ENCODE results near the gene SORCS2. TPM values are rescaled to one million over a fixed set of nuclear protein-coding genes. Genes with fewer than 3 reads are reported as not detected.

SORCS2 gene
- total RNA-seq, 1 experiment from 2014 or later = 0.15 TPM

- ChIA-PET CTCF (no interaction called here), POLR2A (no interaction called here)
- ATAC-seq (no peak), DNase-seq (ENCODE audit: low read depth, low spot score) (no peak)
- Histone ChIP-seq H3K9me3 (ENCODE audit: control insufficient read depth, insufficient read depth, low read depth, low read length) (no peaks in the 10 kb centered on the region), H3K27me3 (ENCODE audit: control insufficient read depth, insufficient read depth, low read length) (no peaks in the 10 kb centered on the region), H3K27ac (ENCODE audit: low read length) (no peak overlapping the region), H3K4me3 (ENCODE audit: low read depth in 2 of 2, low read length in 2 of 2) (no peak overlapping the region), H3K36me3 (ENCODE audit: control insufficient read depth, insufficient read depth, low read length) (no peaks in the 10 kb centered on the region), H3K4me1 (ENCODE audit: control insufficient read depth, insufficient read depth, low read length) (no peaks in the 10 kb centered on the region)
- in situ Hi-C loops (cut with HindIII; ENCODE audit: low pct_unique_long_range_greater_than_20kb, low sequenced_read_pairs) = no loop called here
- no TSS peak for BruUV-seq (replicated peaks)
- TF ChIP-seq SIN3A (IDR thresholded peaks at IDR 0.05; ENCODE audit: borderline replicate concordance, insufficient read depth, low read depth, low read length) (no peak), TCF7L2 (IDR thresholded peaks at IDR 0.05; ENCODE audit: low read depth, low read length) (no peak), POLR2AphosphoS5 (IDR thresholded peaks at IDR 0.05; ENCODE audit: low read depth, low read length) (no peak)
- TF ChIP-seq, protein P1, sequence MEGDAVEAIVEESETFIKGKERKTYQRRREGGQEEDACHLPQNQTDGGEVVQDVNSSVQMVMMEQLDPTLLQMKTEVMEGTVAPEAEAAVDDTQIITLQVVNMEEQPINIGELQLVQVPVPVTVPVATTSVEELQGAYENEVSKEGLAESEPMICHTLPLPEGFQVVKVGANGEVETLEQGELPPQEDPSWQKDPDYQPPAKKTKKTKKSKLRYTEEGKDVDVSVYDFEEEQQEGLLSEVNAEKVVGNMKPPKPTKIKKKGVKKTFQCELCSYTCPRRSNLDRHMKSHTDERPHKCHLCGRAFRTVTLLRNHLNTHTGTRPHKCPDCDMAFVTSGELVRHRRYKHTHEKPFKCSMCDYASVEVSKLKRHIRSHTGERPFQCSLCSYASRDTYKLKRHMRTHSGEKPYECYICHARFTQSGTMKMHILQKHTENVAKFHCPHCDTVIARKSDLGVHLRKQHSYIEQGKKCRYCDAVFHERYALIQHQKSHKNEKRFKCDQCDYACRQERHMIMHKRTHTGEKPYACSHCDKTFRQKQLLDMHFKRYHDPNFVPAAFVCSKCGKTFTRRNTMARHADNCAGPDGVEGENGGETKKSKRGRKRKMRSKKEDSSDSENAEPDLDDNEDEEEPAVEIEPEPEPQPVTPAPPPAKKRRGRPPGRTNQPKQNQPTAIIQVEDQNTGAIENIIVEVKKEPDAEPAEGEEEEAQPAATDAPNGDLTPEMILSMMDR (IDR thresholded peaks at IDR 0.05) = no peak
- TF ChIP-seq, protein P2, sequence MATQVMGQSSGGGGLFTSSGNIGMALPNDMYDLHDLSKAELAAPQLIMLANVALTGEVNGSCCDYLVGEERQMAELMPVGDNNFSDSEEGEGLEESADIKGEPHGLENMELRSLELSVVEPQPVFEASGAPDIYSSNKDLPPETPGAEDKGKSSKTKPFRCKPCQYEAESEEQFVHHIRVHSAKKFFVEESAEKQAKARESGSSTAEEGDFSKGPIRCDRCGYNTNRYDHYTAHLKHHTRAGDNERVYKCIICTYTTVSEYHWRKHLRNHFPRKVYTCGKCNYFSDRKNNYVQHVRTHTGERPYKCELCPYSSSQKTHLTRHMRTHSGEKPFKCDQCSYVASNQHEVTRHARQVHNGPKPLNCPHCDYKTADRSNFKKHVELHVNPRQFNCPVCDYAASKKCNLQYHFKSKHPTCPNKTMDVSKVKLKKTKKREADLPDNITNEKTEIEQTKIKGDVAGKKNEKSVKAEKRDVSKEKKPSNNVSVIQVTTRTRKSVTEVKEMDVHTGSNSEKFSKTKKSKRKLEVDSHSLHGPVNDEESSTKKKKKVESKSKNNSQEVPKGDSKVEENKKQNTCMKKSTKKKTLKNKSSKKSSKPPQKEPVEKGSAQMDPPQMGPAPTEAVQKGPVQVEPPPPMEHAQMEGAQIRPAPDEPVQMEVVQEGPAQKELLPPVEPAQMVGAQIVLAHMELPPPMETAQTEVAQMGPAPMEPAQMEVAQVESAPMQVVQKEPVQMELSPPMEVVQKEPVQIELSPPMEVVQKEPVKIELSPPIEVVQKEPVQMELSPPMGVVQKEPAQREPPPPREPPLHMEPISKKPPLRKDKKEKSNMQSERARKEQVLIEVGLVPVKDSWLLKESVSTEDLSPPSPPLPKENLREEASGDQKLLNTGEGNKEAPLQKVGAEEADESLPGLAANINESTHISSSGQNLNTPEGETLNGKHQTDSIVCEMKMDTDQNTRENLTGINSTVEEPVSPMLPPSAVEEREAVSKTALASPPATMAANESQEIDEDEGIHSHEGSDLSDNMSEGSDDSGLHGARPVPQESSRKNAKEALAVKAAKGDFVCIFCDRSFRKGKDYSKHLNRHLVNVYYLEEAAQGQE (IDR thresholded peaks at IDR 0.05; ENCODE audit: insufficient read depth in 1 of 2, low read depth in 2 of 2, low read length in 1 of 2) = no peak
- intact Hi-C loops (cut with micrococcal nuclease; ENCODE audit: unreplicated experiment) = no loop called here
Observed at GRCh38 chr4:7255996-7256395, 63.7 kb downstream of the SORCS2 start.

DNA sequence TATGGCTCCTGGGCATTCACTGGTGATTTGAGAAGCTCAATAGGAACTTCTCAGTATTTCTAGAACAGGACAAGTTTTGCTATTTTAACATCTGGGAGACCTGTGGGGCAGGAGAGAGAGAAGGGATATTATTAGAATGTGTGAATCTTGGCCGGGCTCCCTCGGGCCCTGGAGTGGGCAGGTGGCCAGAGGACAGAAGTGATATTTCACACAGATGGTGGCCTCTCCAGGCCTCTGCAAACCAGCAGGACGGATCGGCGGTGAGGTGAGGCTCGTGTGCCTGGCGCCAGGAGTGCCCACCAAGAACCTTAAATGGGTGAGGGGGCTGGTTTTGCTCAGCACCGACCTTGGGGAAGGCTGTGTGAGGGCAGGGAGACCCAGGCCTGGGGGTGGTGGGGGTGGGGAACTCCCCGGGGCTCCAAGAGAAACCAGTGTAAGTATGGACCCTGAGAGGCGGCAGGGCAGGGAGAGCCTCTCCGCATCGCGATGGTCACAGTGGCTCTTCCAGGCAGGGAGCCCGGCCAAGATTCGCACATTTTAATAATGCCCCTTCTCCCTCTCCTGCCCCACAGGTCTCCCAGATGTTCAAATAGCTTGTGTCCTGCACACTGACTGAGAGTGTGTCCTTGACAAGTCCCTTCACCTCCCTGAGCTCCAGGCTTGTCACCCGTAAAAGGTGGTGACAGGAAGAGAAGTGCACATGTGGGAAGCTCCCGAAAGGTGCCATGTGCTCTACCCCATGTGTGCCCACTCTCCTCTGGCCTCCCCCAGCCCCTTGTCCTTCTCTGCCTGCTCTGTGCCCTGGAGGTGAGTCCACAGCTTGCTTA lies 64.9 kb downstream of the SORCS2 start:
- BruUV-seq (replicated peaks) = no TSS peak
- no peaks in the 10 kb centered on the region for H3K27me3 ChIP-seq (ENCODE audit: control insufficient read depth, insufficient read depth, low read length)
- H3K27ac ChIP-seq (ENCODE audit: low read length) = no peak overlapping the region
- H3K4me1 ChIP-seq (ENCODE audit: control insufficient read depth, insufficient read depth, low read length) = no peaks in the 10 kb centered on the region
- H3K36me3 ChIP-seq (ENCODE audit: control insufficient read depth, insufficient read depth, low read length) = no peaks in the 10 kb centered on the region
- POLR2A ChIA-PET = no interaction called here
- TF ChIP-seq POLR2AphosphoS5 (IDR thresholded peaks at IDR 0.05; ENCODE audit: low read depth, low read length) (no peak), TCF7L2 (IDR thresholded peaks at IDR 0.05; ENCODE audit: low read depth, low read length) (no peak), SIN3A (IDR thresholded peaks at IDR 0.05; ENCODE audit: borderline replicate concordance, insufficient read depth, low read depth, low read length) (no peak)
- TF ChIP-seq, protein P1 (IDR thresholded peaks at IDR 0.05) = no peak
- TF ChIP-seq, protein P2 (IDR thresholded peaks at IDR 0.05; ENCODE audit: insufficient read depth in 1 of 2, low read depth in 2 of 2, low read length in 1 of 2) = no peak
- DNase-seq (ENCODE audit: low read depth, low spot score) = no peak
- intact Hi-C loops (cut with micrococcal nuclease; ENCODE audit: unreplicated experiment) = no loop called here
- ATAC-seq = no peak
- H3K4me3 ChIP-seq (ENCODE audit: low read depth in 2 of 2, low read length in 2 of 2) = no peak overlapping the region
- CTCF ChIA-PET = no interaction called here
- no peaks in the 10 kb centered on the region for H3K9me3 ChIP-seq (ENCODE audit: control insufficient read depth, insufficient read depth, low read depth, low read length)
- in situ Hi-C loops (cut with HindIII; ENCODE audit: low pct_unique_long_range_greater_than_20kb, low sequenced_read_pairs) = no loop called here

Measured in Panc1 (cell line).